Measurements from ENCODE around the gene PLRG1. TPM values are rescaled to one million over a fixed set of nuclear protein-coding genes. Genes with fewer than 3 reads are reported as not detected.

Gene PLRG1
- total RNA-seq, 1 donor from 2014 or later, result 61.8 TPM

Other genes with a start within 250 kb of the PLRG1 start
- gene DCHS2, start 58.6 kb downstream of the PLRG1 start, total RNA-seq, result 14.2 TPM
- gene FGB, start 12.6 kb upstream of the PLRG1 start, total RNA-seq, result 7.5 TPM
- gene FGA, start 40.3 kb upstream of the PLRG1 start, total RNA-seq, result 20.9 TPM
- 15.0 TPM for gene FGG, start 62.3 kb upstream of the PLRG1 start, total RNA-seq
- gene LRAT, start 193.6 kb upstream of the PLRG1 start, total RNA-seq, result 11.7 TPM
- gene RBM46, start 230.9 kb upstream of the PLRG1 start, total RNA-seq, result 1.3 TPM

Data from mucosa of gallbladder (tissue), 1 donor.